Measurements from ENCODE around the gene IRAK3.

The IRAK3 gene, protein sequence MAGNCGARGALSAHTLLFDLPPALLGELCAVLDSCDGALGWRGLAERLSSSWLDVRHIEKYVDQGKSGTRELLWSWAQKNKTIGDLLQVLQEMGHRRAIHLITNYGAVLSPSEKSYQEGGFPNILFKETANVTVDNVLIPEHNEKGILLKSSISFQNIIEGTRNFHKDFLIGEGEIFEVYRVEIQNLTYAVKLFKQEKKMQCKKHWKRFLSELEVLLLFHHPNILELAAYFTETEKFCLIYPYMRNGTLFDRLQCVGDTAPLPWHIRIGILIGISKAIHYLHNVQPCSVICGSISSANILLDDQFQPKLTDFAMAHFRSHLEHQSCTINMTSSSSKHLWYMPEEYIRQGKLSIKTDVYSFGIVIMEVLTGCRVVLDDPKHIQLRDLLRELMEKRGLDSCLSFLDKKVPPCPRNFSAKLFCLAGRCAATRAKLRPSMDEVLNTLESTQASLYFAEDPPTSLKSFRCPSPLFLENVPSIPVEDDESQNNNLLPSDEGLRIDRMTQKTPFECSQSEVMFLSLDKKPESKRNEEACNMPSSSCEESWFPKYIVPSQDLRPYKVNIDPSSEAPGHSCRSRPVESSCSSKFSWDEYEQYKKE

DNA sequence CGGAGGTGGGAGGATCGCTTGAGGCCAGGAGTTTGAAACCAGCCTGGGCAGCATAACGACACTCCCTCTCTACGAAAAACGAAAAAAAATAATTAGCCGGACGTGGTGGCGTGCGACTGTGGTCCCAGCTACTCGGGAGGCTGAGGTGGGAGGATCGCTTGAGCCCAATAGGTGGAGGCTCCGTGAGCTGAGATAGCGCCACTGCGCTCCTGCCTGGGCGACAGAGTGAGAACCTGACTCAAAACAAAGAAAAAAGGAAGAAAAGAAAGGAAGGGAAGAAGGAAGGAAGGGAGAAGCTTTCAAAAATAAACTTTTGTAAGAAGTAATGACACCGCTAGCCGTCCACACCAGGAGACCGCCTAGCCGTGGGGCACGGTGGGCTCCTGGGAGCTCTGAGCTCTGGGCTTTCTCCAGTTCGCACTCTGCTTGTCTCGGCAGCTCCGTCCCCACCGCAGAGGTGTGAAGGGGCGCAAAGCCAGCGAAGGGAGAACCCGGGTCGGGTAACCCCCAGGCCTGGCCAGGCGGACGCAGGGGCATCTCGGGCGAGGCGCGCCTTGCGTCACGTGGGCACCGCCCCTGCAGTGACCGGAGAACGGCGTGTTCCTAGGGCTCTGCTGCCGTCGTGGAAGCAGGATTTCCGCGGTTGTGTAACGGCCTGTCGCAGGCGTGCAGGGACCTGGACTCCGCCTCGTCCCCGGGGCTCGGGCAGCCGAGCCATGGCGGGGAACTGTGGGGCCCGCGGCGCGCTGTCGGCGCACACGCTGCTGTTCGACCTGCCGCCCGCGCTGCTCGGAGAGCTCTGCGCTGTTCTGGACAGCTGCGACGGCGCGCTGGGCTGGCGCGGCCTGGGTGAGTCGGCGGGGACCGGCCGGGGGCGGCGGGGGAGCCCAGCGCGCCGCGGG lies at the start of gene IRAK3:
Gene IRAK3, plus strand, starts transcription at position 631 of the 902 bp plus-strand sequence. Its CDS starts 86 bp downstream, at position 717.
- TF ChIP-seq GATA1 (IDR thresholded peaks at IDR 0.05; ENCODE audit: low read depth, low read length) (no peak), POLR2A (IDR thresholded peaks at IDR 0.05; ENCODE audit: low read length) (peak; percentile 53)
- DNase-seq = peak; percentile 77 to 83

DNA sequence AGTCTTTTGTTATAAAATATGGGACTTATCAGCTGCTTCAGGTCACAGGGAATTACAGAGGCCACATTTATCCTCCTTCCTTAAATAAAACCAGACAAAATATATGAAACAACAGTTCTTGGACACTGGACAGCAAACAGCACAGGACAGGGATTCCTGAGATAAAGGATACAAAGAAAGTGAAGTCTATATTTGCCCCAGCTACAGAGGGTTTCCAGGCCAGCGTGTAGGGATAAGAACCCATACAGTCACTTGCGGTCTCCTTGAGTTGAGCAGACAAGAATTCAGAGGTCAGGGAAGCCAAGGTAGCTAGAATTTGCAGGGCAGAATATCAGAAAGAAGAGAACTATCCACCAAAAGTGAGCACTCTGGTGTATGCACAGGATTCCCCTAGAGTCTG lies 49.7 kb upstream of the IRAK3 start:
- no peak for TF ChIP-seq GATA1 (IDR thresholded peaks at IDR 0.05; ENCODE audit: low read depth, low read length)
- no peak for TF ChIP-seq POLR2A (IDR thresholded peaks at IDR 0.05; ENCODE audit: low read length)
- DNase-seq = no peak

DNA sequence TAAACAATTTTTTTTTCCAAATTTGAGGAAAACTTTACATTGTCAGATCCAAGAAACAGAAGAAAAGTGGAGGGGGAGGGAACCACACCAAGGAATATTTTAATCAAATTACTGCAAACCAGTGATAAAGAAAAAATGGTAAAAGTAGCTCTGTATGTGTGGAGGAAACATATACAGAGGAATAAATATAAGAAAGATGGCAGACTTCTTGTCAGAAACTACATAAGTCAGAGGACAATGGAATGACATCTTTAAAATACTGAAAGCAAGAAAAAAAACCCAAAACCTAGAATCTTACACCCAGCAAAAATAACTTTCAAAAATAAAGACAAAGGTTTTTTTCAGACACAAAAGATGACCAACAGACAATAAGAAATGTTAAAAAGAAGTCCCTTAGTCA lies 48.3 kb upstream of the IRAK3 start:
- DNase-seq = peak; percentile 34 to 35
- TF ChIP-seq POLR2A (IDR thresholded peaks at IDR 0.05; ENCODE audit: low read length) (no peak), GATA1 (IDR thresholded peaks at IDR 0.05; ENCODE audit: low read depth, low read length) (no peak)

DNA sequence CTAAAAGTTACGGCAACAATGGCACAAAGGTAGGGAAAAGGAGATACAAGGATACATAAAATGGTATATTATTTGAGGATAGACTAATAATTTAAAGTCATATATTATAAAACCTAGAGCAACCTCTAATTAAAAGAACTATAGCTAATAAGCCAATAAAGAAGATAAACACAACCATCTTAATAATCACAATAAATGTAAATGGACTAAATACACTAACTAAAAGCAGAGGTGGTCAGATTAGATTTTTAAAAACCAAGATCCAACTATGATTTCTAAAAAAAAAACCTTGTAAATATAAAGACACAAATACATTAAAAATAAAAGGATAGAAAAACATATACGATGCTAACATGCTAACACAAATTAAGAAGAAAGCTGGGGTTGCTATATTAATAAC lies 47.7 kb upstream of the IRAK3 start:
- DNase-seq = no peak
- TF ChIP-seq POLR2A (IDR thresholded peaks at IDR 0.05; ENCODE audit: low read length) (no peak), GATA1 (IDR thresholded peaks at IDR 0.05; ENCODE audit: low read depth, low read length) (no peak)

DNA sequence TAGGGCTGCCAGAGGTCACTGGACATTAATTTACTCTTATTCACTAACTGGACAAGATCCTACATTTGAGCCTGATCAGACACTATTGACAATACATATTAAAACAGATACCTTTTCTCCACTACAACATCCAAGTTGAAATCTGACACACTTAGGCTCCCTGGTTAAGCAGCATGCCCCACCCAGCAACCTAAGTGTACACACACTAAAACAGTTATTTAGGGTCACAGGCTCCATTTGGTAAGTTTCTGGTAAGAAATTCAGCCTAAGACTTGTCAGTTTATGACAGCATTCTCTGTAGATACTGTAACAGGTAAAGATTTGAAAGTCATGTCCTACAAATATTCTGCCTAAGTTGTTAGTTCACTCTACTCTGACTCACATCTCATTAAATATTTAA lies 46.2 kb upstream of the IRAK3 start:
- TF ChIP-seq GATA1 (IDR thresholded peaks at IDR 0.05; ENCODE audit: low read depth, low read length) (no peak), POLR2A (IDR thresholded peaks at IDR 0.05; ENCODE audit: low read length) (no peak)

DNA sequence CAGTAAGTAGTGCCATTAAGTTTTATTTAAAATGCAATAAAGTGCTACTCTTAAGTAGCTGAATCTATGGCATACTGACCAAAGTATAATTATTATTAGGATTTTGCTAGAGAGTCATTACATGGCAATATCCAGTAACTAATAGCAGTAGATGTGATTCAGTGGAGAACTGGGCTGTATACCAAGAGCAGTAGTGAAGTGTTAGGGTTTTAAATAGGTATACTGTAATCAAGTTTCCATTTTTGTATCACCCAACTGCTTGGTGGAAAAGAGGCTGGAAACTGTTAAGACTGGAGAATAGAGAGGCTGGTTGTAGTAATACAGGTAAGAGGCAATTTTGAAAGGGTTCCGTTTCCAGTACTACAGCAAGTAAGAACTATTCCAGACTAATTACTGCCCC lies 45.1 kb upstream of the IRAK3 start:
- no peak for DNase-seq
- TF ChIP-seq GATA1 (IDR thresholded peaks at IDR 0.05; ENCODE audit: low read depth, low read length) (no peak), POLR2A (IDR thresholded peaks at IDR 0.05; ENCODE audit: low read length) (no peak)

More for the DNA sequence above, 46.2 kb upstream of the IRAK3 start:
- DNase-seq = no peak

DNA sequence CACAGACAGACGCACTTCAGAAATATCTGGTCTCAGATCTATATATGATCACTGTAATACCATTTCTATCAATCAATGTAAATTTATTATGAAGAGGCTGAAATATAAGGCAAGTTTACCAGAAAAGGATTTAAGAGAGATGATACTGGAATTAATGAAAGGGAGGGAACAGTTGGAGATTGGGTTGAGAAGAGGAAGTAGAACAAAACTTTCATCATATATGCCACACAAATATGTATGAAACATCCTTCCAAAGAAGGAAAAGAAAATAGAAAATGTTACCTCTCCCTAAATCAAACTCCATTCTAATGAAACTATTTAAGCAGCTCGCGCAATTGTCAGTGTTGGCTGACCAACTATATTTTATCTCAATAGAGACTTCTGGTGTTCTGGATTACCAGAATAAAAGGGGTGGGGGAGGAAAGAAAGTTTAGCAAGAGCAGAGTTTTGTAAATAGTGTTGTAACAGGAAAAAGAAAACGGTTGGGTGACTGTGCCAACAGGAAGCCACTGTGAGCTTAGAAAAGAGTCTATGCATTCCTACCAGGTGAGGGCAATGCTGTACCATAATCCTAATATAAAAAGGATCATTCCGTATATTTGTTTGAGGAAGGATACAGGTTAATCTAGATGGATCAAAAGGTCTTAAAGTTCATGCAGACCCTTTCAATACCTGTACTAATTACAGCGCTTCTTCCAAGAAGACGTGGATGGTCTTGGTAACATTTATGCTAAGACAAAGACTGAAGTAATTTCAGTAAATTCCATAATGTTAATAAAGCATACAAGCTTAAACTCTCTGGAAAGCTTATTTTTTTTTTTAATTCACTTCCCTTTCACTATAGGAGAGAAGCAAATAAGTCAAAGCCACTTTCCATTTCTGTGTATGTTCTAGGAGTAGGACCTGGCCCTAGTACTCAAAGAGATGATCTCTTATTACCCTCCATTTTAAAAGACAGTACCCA lies 43.9 kb upstream of the IRAK3 start:
- DNase-seq = peak; percentile 17 to 41
- no peak for TF ChIP-seq POLR2A (IDR thresholded peaks at IDR 0.05; ENCODE audit: low read length)
- TF ChIP-seq GATA1 (IDR thresholded peaks at IDR 0.05; ENCODE audit: low read depth, low read length) = no peak

DNA sequence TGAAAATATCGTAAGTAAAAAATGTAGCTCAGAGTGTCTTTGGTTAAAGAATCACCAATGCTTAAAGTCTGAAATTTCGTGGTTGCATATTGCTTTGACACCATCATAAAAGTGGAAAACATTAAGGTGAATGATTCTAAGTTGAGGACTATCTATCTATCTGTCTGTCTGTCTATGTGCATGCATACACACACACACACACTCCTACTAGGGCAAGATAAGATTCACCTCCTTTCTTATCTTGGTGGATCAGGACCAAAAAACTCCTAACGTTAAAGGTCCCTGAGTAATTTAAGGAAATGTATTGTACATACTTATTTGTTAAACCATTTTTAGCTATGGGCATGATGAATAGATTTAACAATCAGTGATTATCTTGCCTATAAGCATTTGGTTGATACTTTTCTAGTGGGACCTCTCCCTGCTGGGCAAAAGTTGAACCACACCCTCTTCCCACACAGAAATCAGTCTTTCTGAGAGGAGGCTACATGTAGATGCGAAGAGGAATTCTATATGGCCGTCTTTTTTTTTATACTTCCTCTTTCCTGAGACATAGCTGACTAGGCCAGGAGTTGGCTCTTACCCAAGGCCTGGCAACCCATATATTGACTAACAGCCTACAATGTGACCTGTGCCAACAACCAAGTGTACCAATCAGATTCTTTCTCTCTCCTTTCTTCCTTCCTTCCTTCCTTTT lies 39.2 kb upstream of the IRAK3 start:
- no peak for TF ChIP-seq POLR2A (IDR thresholded peaks at IDR 0.05; ENCODE audit: low read length)
- no peak for TF ChIP-seq GATA1 (IDR thresholded peaks at IDR 0.05; ENCODE audit: low read depth, low read length)
- peak; percentile 44 to 57 for DNase-seq

DNA sequence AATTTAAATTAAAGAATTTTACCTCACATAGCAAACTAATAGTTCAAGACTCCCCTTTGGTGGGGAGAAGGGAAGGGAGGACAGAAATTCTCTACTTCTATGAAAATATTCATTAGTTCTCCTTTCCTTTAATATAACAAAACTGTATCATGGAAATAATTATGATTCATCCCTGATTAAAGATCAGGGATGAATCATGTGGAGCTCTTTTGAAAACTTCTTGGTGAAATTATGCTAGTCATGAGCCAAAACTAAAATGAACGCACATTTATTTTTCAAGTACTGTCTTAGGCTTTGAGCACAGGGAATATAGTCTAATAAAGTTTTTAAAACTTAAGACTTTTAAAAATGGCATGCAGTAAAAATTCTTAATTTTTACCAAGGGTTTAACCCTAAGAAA lies 36.3 kb upstream of the IRAK3 start:
- TF ChIP-seq GATA1 (IDR thresholded peaks at IDR 0.05; ENCODE audit: low read depth, low read length) = no peak
- no peak for TF ChIP-seq POLR2A (IDR thresholded peaks at IDR 0.05; ENCODE audit: low read length)
- no peak for DNase-seq

DNA sequence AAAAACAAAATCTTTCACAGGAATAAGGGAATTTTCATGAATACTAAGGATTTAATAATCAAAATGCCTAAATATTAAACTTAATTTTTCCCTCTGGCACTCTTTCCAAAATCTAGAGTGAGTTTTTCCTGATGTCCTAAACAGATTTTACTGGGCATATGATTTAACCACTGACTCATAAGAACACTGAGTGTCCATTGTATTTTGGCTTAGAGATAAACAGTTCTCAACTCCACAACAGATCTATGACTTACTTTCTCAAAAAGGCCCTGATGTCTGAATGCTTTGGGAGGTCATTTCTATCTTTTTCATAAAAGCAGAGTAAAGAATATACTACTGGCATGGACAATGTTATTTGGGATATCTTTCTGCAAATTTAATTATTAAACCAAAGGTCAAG lies 34.2 kb upstream of the IRAK3 start:
- DNase-seq = no peak
- TF ChIP-seq GATA1 (IDR thresholded peaks at IDR 0.05; ENCODE audit: low read depth, low read length) = no peak
- TF ChIP-seq POLR2A (IDR thresholded peaks at IDR 0.05; ENCODE audit: low read length) = no peak

DNA sequence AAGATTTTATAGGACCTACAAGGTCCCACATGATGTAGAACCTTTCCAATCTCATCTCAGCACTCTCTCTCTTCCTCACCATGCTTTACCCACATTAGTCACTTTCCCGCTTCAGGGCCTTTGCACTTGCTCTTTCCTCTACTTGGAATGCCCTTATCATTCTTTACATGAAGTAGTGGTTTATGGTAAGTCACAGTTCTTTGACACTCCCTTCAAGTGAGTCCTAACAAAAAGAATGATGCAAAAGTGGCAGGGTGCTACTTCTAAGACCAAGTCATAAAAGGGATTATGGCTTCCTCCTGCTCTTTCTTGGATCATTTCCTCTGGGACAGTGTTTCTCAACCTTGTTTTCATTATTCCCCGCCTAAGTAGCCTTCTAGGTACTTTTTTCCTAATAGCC lies 32.4 kb upstream of the IRAK3 start:
- peak in 1 of 2 experiments; percentile 7 for DNase-seq
- TF ChIP-seq POLR2A (IDR thresholded peaks at IDR 0.05; ENCODE audit: low read length) (no peak), GATA1 (IDR thresholded peaks at IDR 0.05; ENCODE audit: low read depth, low read length) (no peak)

DNA sequence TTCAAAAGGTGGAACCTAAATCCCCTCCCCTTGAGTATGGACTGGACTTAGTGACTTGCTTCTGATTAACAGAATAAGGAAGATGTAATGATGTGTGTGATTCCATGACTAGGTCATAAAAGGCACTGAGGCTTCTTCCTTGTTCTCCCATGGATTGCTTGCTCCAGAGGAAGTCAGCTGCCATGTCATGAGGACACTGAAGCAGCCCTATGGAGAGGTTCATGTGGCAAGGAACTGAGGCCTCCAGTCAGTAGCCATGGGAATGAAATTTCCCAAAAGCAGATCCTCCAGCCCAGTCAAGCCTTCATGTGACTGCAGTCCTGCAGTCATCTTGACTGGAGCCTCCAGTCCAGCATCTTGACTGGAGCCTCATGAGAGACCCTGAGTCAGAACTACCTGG lies 29.9 kb upstream of the IRAK3 start:
- DNase-seq = no peak

More for the DNA sequence above, 29.9 kb upstream of the IRAK3 start:
- TF ChIP-seq POLR2A (IDR thresholded peaks at IDR 0.05; ENCODE audit: low read length) (no peak), GATA1 (IDR thresholded peaks at IDR 0.05; ENCODE audit: low read depth, low read length) (no peak)

Data from erythroblast (primary cell).